ENCODE data around the gene CC2D1B. TPM values are rescaled to one million over a fixed set of nuclear protein-coding genes. Genes with fewer than 3 reads are reported as not detected.

CC2D1B gene
- total and polyA plus RNA-seq, 9 of the 15 experiments (the other 6 are each of a cell fraction or from before 2014, with no cell fraction given) = 1.2 to 33.6 (median 25.5) TPM

- TF ChIP-seq ZNF316 (IDR thresholded peaks at IDR 0.05) (no peak), TEAD1 (CRISPR knock-in tag; IDR thresholded peaks at IDR 0.05) (peak in 1 of 2 experiments; percentile 57; a peak in 1 of 4 replicates), FOXM1 (IDR thresholded peaks at IDR 0.05; ENCODE audit: low read depth) (no peak), FOXM1 (CRISPR knock-in tag; IDR thresholded peaks at IDR 0.05; ENCODE audit: low read depth) (peak; percentile 90; the same call in 1 of the 2 replicates), NR2C1 (IDR thresholded peaks at IDR 0.05) (peak; percentile 54; the same call in 1 of the 2 replicates), NR2C1 (tag; IDR thresholded peaks at IDR 0.05) (no peak), KLF6 (CRISPR knock-in tag; IDR thresholded peaks at IDR 0.05; ENCODE audit: borderline replicate concordance) (0 out of 2 replicates have a peak, but pooled peaks have one; percentile 36), ZNF77 (CRISPR knock-in tag; IDR thresholded peaks at IDR 0.05) (no peak), ARID3A (IDR thresholded peaks at IDR 0.05; ENCODE audit: borderline replicate concordance, low read depth, low read length) (no peak), PTBP1 (IDR thresholded peaks at IDR 0.05; ENCODE audit: low read depth, low read length) (no peak), SMARCA4 (IDR thresholded peaks at IDR 0.05) (peak; percentile 44), RBM17 (IDR thresholded peaks at IDR 0.05; ENCODE audit: borderline replicate concordance, low read depth, low read length) (no peak), ERF (CRISPR knock-in tag; IDR thresholded peaks at IDR 0.05) (peak; percentile 25; the same call in 1 of the 2 replicates), ZNF282 (CRISPR knock-in tag; IDR thresholded peaks at IDR 0.05) (no peak), SIRT6 (IDR thresholded peaks at IDR 0.05; ENCODE audit: low read depth, low read length) (no peak), GABPB2 (CRISPR knock-in tag; conservative IDR thresholded peaks at IDR 0.05) (no peak), NR4A1 (CRISPR knock-in tag; IDR thresholded peaks at IDR 0.05) (no peak), NR4A1 (tag; IDR thresholded peaks at IDR 0.05) (0 out of 2 replicates have a peak, but pooled peaks have one; percentile 25), SRSF3 (IDR thresholded peaks at IDR 0.05; ENCODE audit: insufficient read depth, low read length) (no peak), CBX5 (IDR thresholded peaks at IDR 0.05; ENCODE audit: borderline replicate concordance, low read depth) (no peak), MYC (IDR thresholded peaks at IDR 0.05; ENCODE audit: low read depth, low read length) (peak; percentile 74; the same call in 1 of the 2 replicates), MYC (CRISPR knock-in tag; IDR thresholded peaks at IDR 0.05; ENCODE audit: borderline replicate concordance, low read depth) (no peak; the same call in none of the 2 replicates), ZBTB17 (CRISPR knock-in tag; IDR thresholded peaks at IDR 0.05) (peak; percentile 78; the same call in 1 of the 2 replicates), TSC22D4 (tag; IDR thresholded peaks at IDR 0.05) (no peak), CGGBP1 (CRISPR knock-in tag; IDR thresholded peaks at IDR 0.05) (no peak), NFXL1 (CRISPR knock-in tag; IDR thresholded peaks at IDR 0.05) (no peak), ZNF75A (CRISPR knock-in tag; IDR thresholded peaks at IDR 0.05) (no peak), HOXB6 (CRISPR knock-in tag; IDR thresholded peaks at IDR 0.05; ENCODE audit: borderline replicate concordance) (no peak), POLR2H (tag; IDR thresholded peaks at IDR 0.05; ENCODE audit: low read depth) (peak; percentile 96)
Measured at GRCh38 chr1:52404116-52404974, 38.3 kb upstream of the CC2D1B start, which contains the start of the genes ORC1 and PRPF38A (continued).
